ENCODE measurements around the gene SMOC2.

- TF ChIP-seq, protein P1, sequence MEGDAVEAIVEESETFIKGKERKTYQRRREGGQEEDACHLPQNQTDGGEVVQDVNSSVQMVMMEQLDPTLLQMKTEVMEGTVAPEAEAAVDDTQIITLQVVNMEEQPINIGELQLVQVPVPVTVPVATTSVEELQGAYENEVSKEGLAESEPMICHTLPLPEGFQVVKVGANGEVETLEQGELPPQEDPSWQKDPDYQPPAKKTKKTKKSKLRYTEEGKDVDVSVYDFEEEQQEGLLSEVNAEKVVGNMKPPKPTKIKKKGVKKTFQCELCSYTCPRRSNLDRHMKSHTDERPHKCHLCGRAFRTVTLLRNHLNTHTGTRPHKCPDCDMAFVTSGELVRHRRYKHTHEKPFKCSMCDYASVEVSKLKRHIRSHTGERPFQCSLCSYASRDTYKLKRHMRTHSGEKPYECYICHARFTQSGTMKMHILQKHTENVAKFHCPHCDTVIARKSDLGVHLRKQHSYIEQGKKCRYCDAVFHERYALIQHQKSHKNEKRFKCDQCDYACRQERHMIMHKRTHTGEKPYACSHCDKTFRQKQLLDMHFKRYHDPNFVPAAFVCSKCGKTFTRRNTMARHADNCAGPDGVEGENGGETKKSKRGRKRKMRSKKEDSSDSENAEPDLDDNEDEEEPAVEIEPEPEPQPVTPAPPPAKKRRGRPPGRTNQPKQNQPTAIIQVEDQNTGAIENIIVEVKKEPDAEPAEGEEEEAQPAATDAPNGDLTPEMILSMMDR (IDR thresholded peaks at IDR 0.05), result no peak
- TF ChIP-seq POLR2A (IDR thresholded peaks at IDR 0.05), result no peak
These were observed 140.3 kb downstream of the SMOC2 start for GRCh38 chr6:168581236-168581635.
